Measurements from ENCODE around the gene ANKRD39. TPM values are rescaled to one million over a fixed set of nuclear protein-coding genes. Genes with fewer than 3 reads are reported as not detected.

The ANKRD39 gene
- total and polyA plus RNA-seq, 9 of the 15 experiments (the other 6 are each of a cell fraction or from before 2014, with no cell fraction given): 8.2 to 33.1 (median 23.8) TPM

DNA sequence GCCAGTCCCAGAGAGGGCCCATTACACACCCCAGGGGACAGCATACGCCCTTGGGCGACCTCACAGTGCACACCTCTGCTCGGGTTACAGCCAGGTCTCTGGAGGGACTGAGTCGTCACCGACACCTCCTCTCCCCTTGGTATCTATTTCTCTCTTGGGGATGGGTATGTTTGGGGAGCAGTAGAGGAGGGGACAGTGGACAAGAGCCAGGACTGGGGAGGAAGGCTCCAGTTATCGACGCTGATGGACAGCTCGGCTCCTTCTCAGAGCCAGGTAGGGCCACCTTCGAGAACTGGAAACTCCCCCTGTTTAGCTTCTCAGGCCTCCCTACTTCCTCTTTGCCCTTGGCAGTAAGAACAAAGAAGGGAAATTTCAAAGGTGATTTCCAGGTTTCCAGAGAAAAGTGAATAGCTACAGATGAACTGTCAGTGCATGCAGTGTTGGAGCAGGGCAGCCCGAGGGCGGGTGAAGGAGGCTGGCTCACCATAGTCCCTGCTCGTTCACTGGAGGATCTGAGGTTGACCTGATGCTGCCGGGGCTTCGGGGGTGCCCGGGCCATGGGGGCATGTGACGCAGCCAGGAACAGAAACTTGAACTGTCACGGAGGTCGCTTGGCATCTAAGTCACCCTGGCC is 16.5 kb upstream of the ANKRD39 start (continued):
- TF ChIP-seq, protein P1, sequence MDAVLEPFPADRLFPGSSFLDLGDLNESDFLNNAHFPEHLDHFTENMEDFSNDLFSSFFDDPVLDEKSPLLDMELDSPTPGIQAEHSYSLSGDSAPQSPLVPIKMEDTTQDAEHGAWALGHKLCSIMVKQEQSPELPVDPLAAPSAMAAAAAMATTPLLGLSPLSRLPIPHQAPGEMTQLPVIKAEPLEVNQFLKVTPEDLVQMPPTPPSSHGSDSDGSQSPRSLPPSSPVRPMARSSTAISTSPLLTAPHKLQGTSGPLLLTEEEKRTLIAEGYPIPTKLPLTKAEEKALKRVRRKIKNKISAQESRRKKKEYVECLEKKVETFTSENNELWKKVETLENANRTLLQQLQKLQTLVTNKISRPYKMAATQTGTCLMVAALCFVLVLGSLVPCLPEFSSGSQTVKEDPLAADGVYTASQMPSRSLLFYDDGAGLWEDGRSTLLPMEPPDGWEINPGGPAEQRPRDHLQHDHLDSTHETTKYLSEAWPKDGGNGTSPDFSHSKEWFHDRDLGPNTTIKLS (IDR thresholded peaks at IDR 0.05; ENCODE audit: borderline replicate concordance, low read depth): no peak
- TF ChIP-seq, protein P2, sequence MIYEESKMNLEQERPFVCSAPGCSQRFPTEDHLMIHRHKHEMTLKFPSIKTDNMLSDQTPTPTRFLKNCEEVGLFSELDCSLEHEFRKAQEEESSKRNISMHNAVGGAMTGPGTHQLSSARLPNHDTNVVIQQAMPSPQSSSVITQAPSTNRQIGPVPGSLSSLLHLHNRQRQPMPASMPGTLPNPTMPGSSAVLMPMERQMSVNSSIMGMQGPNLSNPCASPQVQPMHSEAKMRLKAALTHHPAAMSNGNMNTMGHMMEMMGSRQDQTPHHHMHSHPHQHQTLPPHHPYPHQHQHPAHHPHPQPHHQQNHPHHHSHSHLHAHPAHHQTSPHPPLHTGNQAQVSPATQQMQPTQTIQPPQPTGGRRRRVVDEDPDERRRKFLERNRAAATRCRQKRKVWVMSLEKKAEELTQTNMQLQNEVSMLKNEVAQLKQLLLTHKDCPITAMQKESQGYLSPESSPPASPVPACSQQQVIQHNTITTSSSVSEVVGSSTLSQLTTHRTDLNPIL (CRISPR knock-in tag; IDR thresholded peaks at IDR 0.05): no peak
- TF ChIP-seq JUND (IDR thresholded peaks at IDR 0.05; ENCODE audit: borderline replicate concordance, low read depth, low read length) (no peak), JUND (tag; IDR thresholded peaks at IDR 0.05; ENCODE audit: borderline replicate concordance, low read depth, low read length) (no peak), CREB1 (IDR thresholded peaks at IDR 0.05) (no peak), CREB1 (CRISPR knock-in tag; IDR thresholded peaks at IDR 0.05) (no peak), SP1 (CRISPR knock-in tag; IDR thresholded peaks at IDR 0.05) (no peak; the same call in 1 of the 2 replicates), STAT5B (CRISPR knock-in tag; IDR thresholded peaks at IDR 0.05) (no peak), ESRRA (IDR thresholded peaks at IDR 0.05; ENCODE audit: borderline replicate concordance, low read depth) (peak; percentile 55; the same call in 1 of the 2 replicates), HNRNPUL1 (IDR thresholded peaks at IDR 0.05; ENCODE audit: low read length) (no peak), TRIM24 (IDR thresholded peaks at IDR 0.05) (no peak)

Data from K562 (cell line).